ENCODE results near the gene PARG. TPM values are rescaled to one million over a fixed set of nuclear protein-coding genes. Genes with fewer than 3 reads are reported as not detected.
"Not testable (repeated sequence)": the region's sequence is repeated elsewhere in the genome, so short reads cannot be mapped to it uniquely, and the experiment has no call there.

Gene PARG
- total RNA-seq, 1 donor from 2014 or later: 24.2 TPM

GRCh38 chr10:49900406-49900805, 41.4 kb downstream of the PARG start:
- not testable (repeated sequence) for DNase-seq (ENCODE audit: low spot score); H3K4me3 Mint-ChIP-seq (ENCODE audit: unreplicated experiment); H3K9me3 Mint-ChIP-seq (ENCODE audit: low read depth); H3K36me3 Mint-ChIP-seq (ENCODE audit: low read depth); H3K27ac Mint-ChIP-seq (ENCODE audit: unreplicated experiment); H3K27me3 Mint-ChIP-seq (ENCODE audit: low read depth); H3K4me1 Mint-ChIP-seq (ENCODE audit: low read depth)

GRCh38 chr10:49899999-49900398, 41.8 kb downstream of the PARG start:
- DNase-seq (ENCODE audit: low spot score); H3K4me3 Mint-ChIP-seq (ENCODE audit: unreplicated experiment); H3K36me3 Mint-ChIP-seq (ENCODE audit: low read depth); H3K9me3 Mint-ChIP-seq (ENCODE audit: low read depth); H3K4me1 Mint-ChIP-seq (ENCODE audit: low read depth); H3K27me3 Mint-ChIP-seq (ENCODE audit: low read depth); H3K27ac Mint-ChIP-seq (ENCODE audit: unreplicated experiment): not testable (repeated sequence)

- H3K36me3 Mint-ChIP-seq (ENCODE audit: low read depth); H3K4me3 Mint-ChIP-seq (ENCODE audit: unreplicated experiment); H3K4me1 Mint-ChIP-seq (ENCODE audit: low read depth); DNase-seq (ENCODE audit: low spot score); H3K27ac Mint-ChIP-seq (ENCODE audit: unreplicated experiment); H3K27me3 Mint-ChIP-seq (ENCODE audit: low read depth); H3K9me3 Mint-ChIP-seq (ENCODE audit: low read depth): not testable (repeated sequence)
- TF ChIP-seq, protein P1, sequence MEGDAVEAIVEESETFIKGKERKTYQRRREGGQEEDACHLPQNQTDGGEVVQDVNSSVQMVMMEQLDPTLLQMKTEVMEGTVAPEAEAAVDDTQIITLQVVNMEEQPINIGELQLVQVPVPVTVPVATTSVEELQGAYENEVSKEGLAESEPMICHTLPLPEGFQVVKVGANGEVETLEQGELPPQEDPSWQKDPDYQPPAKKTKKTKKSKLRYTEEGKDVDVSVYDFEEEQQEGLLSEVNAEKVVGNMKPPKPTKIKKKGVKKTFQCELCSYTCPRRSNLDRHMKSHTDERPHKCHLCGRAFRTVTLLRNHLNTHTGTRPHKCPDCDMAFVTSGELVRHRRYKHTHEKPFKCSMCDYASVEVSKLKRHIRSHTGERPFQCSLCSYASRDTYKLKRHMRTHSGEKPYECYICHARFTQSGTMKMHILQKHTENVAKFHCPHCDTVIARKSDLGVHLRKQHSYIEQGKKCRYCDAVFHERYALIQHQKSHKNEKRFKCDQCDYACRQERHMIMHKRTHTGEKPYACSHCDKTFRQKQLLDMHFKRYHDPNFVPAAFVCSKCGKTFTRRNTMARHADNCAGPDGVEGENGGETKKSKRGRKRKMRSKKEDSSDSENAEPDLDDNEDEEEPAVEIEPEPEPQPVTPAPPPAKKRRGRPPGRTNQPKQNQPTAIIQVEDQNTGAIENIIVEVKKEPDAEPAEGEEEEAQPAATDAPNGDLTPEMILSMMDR (IDR thresholded peaks at IDR 0.05): peak; percentile 71
These were observed 51.8 kb downstream of the PARG start for GRCh38 chr10:49890025-49890424.

DNA sequence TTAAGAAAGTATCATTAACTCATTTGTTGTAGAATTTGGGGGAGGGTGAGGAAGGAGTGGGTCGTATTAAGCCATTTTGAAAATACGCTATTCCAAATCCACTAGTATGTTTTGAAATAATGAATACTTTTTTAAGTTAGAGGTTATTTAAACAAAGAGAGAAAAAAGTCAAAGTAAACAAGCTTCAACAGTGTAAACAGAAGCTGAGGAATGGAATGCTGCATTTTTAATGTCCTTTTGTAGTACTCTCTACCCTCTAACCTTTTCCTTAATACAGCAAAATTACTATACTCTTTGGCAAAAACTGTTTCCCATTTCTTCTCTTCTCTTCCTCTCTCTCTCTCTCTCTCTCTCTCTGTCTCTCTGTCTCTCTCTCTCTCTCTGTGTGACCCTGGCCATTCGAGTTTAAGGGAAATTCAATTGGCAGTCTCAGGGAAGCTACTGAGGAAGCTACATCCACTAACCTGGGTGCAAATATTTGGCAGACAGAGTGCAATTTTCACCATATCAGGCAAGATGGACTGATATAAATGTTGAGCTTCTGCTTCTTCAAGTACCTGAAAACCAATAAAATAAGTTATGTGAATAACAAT, 57.0 kb downstream of the PARG start:
- not testable (repeated sequence) for H3K9me3 Mint-ChIP-seq (ENCODE audit: low read depth); DNase-seq (ENCODE audit: low spot score); H3K4me1 Mint-ChIP-seq (ENCODE audit: low read depth); H3K27ac Mint-ChIP-seq (ENCODE audit: unreplicated experiment); H3K27me3 Mint-ChIP-seq (ENCODE audit: low read depth); H3K36me3 Mint-ChIP-seq (ENCODE audit: low read depth); H3K4me3 Mint-ChIP-seq (ENCODE audit: unreplicated experiment)

GRCh38 chr10:49883852-49884251, 58.0 kb downstream of the PARG start:
- H3K9me3 Mint-ChIP-seq (ENCODE audit: low read depth); H3K4me1 Mint-ChIP-seq (ENCODE audit: low read depth); H3K27ac Mint-ChIP-seq (ENCODE audit: unreplicated experiment); DNase-seq (ENCODE audit: low spot score); H3K27me3 Mint-ChIP-seq (ENCODE audit: low read depth); H3K4me3 Mint-ChIP-seq (ENCODE audit: unreplicated experiment): not testable (repeated sequence)
- H3K36me3 Mint-ChIP-seq (ENCODE audit: low read depth): peaks cover 11% of the 10 kb centered on the region

- H3K9me3 Mint-ChIP-seq (ENCODE audit: low read depth); H3K27ac Mint-ChIP-seq (ENCODE audit: unreplicated experiment); H3K4me3 Mint-ChIP-seq (ENCODE audit: unreplicated experiment); DNase-seq (ENCODE audit: low spot score); H3K27me3 Mint-ChIP-seq (ENCODE audit: low read depth); H3K4me1 Mint-ChIP-seq (ENCODE audit: low read depth): not testable (repeated sequence)
- peaks cover 13% of the 10 kb centered on the region for H3K36me3 Mint-ChIP-seq (ENCODE audit: low read depth)
These were observed 59.5 kb downstream of the PARG start for GRCh38 chr10:49882327-49882726.

GRCh38 chr10:49872740-49873139, 69.1 kb downstream of the PARG start:
- H3K4me1 Mint-ChIP-seq (ENCODE audit: low read depth); H3K4me3 Mint-ChIP-seq (ENCODE audit: unreplicated experiment); DNase-seq (ENCODE audit: low spot score); H3K36me3 Mint-ChIP-seq (ENCODE audit: low read depth); H3K9me3 Mint-ChIP-seq (ENCODE audit: low read depth); H3K27ac Mint-ChIP-seq (ENCODE audit: unreplicated experiment); H3K27me3 Mint-ChIP-seq (ENCODE audit: low read depth): not testable (repeated sequence)

DNA sequence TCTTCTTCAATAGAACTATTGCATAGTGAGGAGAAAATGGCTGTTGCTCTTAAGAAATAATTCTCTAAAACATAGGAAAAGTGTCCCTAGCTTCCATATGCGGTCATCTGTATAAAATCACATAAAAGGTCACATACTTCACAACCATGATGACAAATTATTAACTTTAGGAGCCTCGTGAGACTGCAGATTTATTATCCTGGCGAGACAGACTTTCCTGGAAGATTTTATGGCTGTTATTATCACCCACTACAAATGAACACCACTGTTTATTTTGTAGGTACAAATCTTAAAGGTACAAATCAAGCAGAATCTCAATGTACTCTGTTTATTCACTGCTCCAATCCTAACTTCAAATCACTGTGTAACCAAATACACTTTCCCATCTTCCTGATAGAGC, 70.4 kb downstream of the PARG start:
- not testable (repeated sequence) for H3K27ac Mint-ChIP-seq (ENCODE audit: unreplicated experiment); H3K27me3 Mint-ChIP-seq (ENCODE audit: low read depth); H3K4me3 Mint-ChIP-seq (ENCODE audit: unreplicated experiment); H3K4me1 Mint-ChIP-seq (ENCODE audit: low read depth); H3K9me3 Mint-ChIP-seq (ENCODE audit: low read depth); DNase-seq (ENCODE audit: low spot score); H3K36me3 Mint-ChIP-seq (ENCODE audit: low read depth)

DNA sequence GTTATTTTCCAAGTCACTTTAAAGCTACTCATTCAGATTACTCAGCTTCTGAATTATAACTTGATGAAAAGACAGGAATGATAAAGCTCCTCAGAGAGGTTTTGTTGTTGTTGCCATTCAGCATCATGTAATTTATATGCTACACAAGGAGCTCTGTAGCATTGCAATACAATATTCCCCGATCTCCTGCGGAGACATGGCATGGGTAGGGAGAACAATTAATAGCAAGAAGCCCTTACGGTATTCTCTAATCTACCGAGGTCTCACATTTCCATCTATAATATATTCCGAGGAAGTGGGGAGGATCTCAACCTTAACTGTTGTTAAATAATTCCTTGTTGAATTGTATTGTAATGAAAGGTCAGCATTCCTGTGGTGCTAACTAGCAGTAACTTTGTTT, 81.9 kb downstream of the PARG start:
- H3K4me1 Mint-ChIP-seq (ENCODE audit: low read depth); H3K36me3 Mint-ChIP-seq (ENCODE audit: low read depth); H3K4me3 Mint-ChIP-seq (ENCODE audit: unreplicated experiment); H3K9me3 Mint-ChIP-seq (ENCODE audit: low read depth); H3K27me3 Mint-ChIP-seq (ENCODE audit: low read depth); H3K27ac Mint-ChIP-seq (ENCODE audit: unreplicated experiment); DNase-seq (ENCODE audit: low spot score): not testable (repeated sequence)

DNA sequence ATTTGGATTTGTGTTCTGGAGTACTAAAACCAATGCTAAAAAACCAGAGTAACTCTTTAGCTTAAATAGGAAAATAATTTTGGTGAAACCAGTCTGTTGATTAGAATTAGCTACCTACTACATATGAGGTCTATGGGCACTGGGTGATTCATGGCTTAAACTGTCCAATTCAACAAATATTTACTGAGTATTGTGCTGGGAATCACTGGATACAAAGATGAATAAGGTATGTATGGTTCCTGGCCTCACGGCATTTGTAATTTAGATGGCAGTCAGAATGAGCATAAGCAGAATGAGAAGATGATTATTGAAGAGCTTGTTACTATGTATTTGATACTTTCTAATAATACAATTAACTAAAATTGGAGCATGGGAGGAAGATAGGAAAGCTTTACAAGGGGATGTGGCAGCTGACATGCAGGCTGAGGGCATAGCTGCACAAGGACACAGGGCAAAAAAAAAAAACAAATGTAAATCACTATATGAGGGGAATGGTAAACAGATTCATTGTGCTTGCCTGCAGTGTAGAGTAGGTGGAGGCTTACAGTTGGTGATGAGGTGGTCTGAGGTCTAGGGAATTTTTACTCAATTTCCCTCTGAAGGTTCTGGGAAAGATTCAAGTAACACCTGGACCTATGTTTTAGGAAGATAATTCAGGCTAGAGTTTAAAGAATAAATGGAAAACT, 83.0 kb downstream of the PARG start:
- H3K4me1 Mint-ChIP-seq (ENCODE audit: low read depth); H3K27ac Mint-ChIP-seq (ENCODE audit: unreplicated experiment); H3K36me3 Mint-ChIP-seq (ENCODE audit: low read depth); DNase-seq (ENCODE audit: low spot score); H3K9me3 Mint-ChIP-seq (ENCODE audit: low read depth); H3K4me3 Mint-ChIP-seq (ENCODE audit: unreplicated experiment); H3K27me3 Mint-ChIP-seq (ENCODE audit: low read depth): not testable (repeated sequence)

GRCh38 chr10:49849520-49849919, 92.3 kb downstream of the PARG start:
- H3K4me1 Mint-ChIP-seq (ENCODE audit: low read depth): peaks cover 13% of the 10 kb centered on the region
- H3K36me3 Mint-ChIP-seq (ENCODE audit: low read depth); H3K27ac Mint-ChIP-seq (ENCODE audit: unreplicated experiment); H3K4me3 Mint-ChIP-seq (ENCODE audit: unreplicated experiment); DNase-seq (ENCODE audit: low spot score); H3K27me3 Mint-ChIP-seq (ENCODE audit: low read depth); H3K9me3 Mint-ChIP-seq (ENCODE audit: low read depth): not testable (repeated sequence)

Measured in chondrocyte (in vitro differentiated cells).